ENCODE measurements around the gene ADIPOR2. TPM values are rescaled to one million over a fixed set of nuclear protein-coding genes. Genes with fewer than 3 reads are reported as not detected.
"Not testable (repeated sequence)": the region's sequence is repeated elsewhere in the genome, so short reads cannot be mapped to it uniquely, and the experiment has no call there.

Gene ADIPOR2
- total RNA-seq, 4 donors from 2014 or later: 40.3 to 47.9 (median 43.4) TPM

- TF ChIP-seq POLR2A (IDR thresholded peaks at IDR 0.05): no peak
- no peak for TF ChIP-seq POLR2AphosphoS5 (IDR thresholded peaks at IDR 0.05)
- no peak for TF ChIP-seq CTCF (IDR thresholded peaks at IDR 0.05)
- TF ChIP-seq EP300 (IDR thresholded peaks at IDR 0.05): no peak
- DNase-seq (ENCODE audit: low spot score in 2 of 2): no peak
- Histone ChIP-seq H3K4me1 (peaks cover 19% of the 10 kb centered on the region), H3K27me3 (no peaks in the 10 kb centered on the region), H3K9me3 (no peaks in the 10 kb centered on the region), H3K4me3 (no peak overlapping the region), H3K27ac (no peak overlapping the region), H3K36me3 (no peaks in the 10 kb centered on the region)
- WGBS: 71% methylated on average over 3 of the region's 3 CpGs
Observed at GRCh38 chr12:1703771-1704722, 13.2 kb downstream of the ADIPOR2 start.

- 89% methylated on average over 3 of the region's 3 CpGs for WGBS
- TF ChIP-seq POLR2AphosphoS5 (IDR thresholded peaks at IDR 0.05) (no peak), POLR2A (IDR thresholded peaks at IDR 0.05) (no peak), CTCF (IDR thresholded peaks at IDR 0.05) (no peak), EP300 (IDR thresholded peaks at IDR 0.05) (no peak)
- Histone ChIP-seq H3K4me3 (no peak overlapping the region), H3K9me3 (no peaks in the 10 kb centered on the region), H3K27ac (no peak overlapping the region), H3K4me1 (peaks cover 19% of the 10 kb centered on the region), H3K27me3 (no peaks in the 10 kb centered on the region), H3K36me3 (no peaks in the 10 kb centered on the region)
- DNase-seq (ENCODE audit: low spot score in 2 of 2): no peak
Observed at GRCh38 chr12:1705774-1706631, 15.1 kb downstream of the ADIPOR2 start.

GRCh38 chr12:1706632-1706980 is 15.7 kb downstream of the ADIPOR2 start:
- TF ChIP-seq EP300 (IDR thresholded peaks at IDR 0.05): no peak
- TF ChIP-seq CTCF (IDR thresholded peaks at IDR 0.05): no peak
- TF ChIP-seq POLR2AphosphoS5 (IDR thresholded peaks at IDR 0.05): no peak
- no peak for TF ChIP-seq POLR2A (IDR thresholded peaks at IDR 0.05)
- Histone ChIP-seq H3K27ac (no peak overlapping the region), H3K4me3 (no peak overlapping the region), H3K9me3 (no peaks in the 10 kb centered on the region), H3K4me1 (peaks cover 23% of the 10 kb centered on the region), H3K27me3 (no peaks in the 10 kb centered on the region), H3K36me3 (no peaks in the 10 kb centered on the region)
- WGBS: 65% methylated on average over 1 of the region's 1 CpG
- no peak for DNase-seq (ENCODE audit: low spot score in 2 of 2)

GRCh38 chr12:1707051-1707450 is 16.2 kb downstream of the ADIPOR2 start:
- no peaks in the 10 kb centered on the region for H3K27me3 ChIP-seq
- no peaks in the 10 kb centered on the region for H3K9me3 ChIP-seq
- H3K27ac ChIP-seq: no peak overlapping the region
- 100% methylated on average over 1 of the region's 1 CpG for WGBS
- TF ChIP-seq EP300 (IDR thresholded peaks at IDR 0.05) (no peak), POLR2AphosphoS5 (IDR thresholded peaks at IDR 0.05) (no peak), CTCF (IDR thresholded peaks at IDR 0.05) (no peak), POLR2A (IDR thresholded peaks at IDR 0.05) (no peak)
- DNase-seq (ENCODE audit: low spot score in 2 of 2): no peak
- H3K4me3 ChIP-seq: no peak overlapping the region
- no peaks in the 10 kb centered on the region for H3K36me3 ChIP-seq
- H3K4me1 ChIP-seq: peaks cover 26% of the 10 kb centered on the region

GRCh38 chr12:1709968-1710367 is 19.1 kb downstream of the ADIPOR2 start:
- H3K4me3 ChIP-seq; H3K27ac ChIP-seq; H3K36me3 ChIP-seq; H3K27me3 ChIP-seq; H3K9me3 ChIP-seq; DNase-seq (ENCODE audit: low spot score in 2 of 2): not testable (repeated sequence)
- WGBS: 91% methylated on average over 5 of the region's 5 CpGs
- H3K4me1 ChIP-seq: peaks cover 26% of the 10 kb centered on the region

GRCh38 chr12:1710870-1711269 is 20.0 kb downstream of the ADIPOR2 start:
- not testable (repeated sequence) for H3K27me3 ChIP-seq; H3K36me3 ChIP-seq; H3K4me3 ChIP-seq; H3K9me3 ChIP-seq; DNase-seq (ENCODE audit: low spot score in 2 of 2); H3K27ac ChIP-seq
- peaks cover 25% of the 10 kb centered on the region for H3K4me1 ChIP-seq
- 96% methylated on average over 8 of the region's 8 CpGs for WGBS

- H3K36me3 ChIP-seq; H3K27me3 ChIP-seq; H3K4me3 ChIP-seq; DNase-seq (ENCODE audit: low spot score in 2 of 2); H3K9me3 ChIP-seq; H3K27ac ChIP-seq: not testable (repeated sequence)
- H3K4me1 ChIP-seq: peaks cover 19% of the 10 kb centered on the region
- 61% methylated on average over 3 of the region's 3 CpGs for WGBS
Observed at GRCh38 chr12:1711536-1712211, 20.8 kb downstream of the ADIPOR2 start.

- not testable (repeated sequence) for H3K4me3 ChIP-seq; DNase-seq (ENCODE audit: low spot score in 2 of 2); H3K36me3 ChIP-seq; H3K27me3 ChIP-seq; H3K9me3 ChIP-seq; H3K27ac ChIP-seq
- H3K4me1 ChIP-seq: peaks cover 19% of the 10 kb centered on the region
- WGBS: 98% methylated on average over 5 of the region's 5 CpGs
Observed at GRCh38 chr12:1712305-1712704, 21.4 kb downstream of the ADIPOR2 start.
